HCT116 (cell line): Measurements from ENCODE around the gene SEL1L2. TPM values are rescaled to one million over a fixed set of nuclear protein-coding genes. Genes with fewer than 3 reads are reported as not detected.

Experiments used
- ATAC-seq: fragments of 200-7000 bp; cut with Tn5 transposase; 2 replicates; pipeline ENCODE4 v1.9.1; 2020; ENCODE audit warnings: mild to moderate bottlenecking, moderate library complexity
- BruUV-seq: library from RNA; stranded (reverse); fragments of 400-500 nt; replicated peaks from 2 replicates; lab custom pipeline; 2021; lab: Mats Ljungman, UMichigan
- CTCF ChIA-PET: fragments of 300-600 bp; sonication (Branson Sonifier 250); formaldehyde crosslinking; loops from one replicate; lab custom pipeline; 2021; ENCODE audit warnings: antibody characterized with exemption; lab: Charles Lee
- POLR2A ChIA-PET: fragments of 300-600, 350-600 bp; sonication (Branson Sonifier 250); formaldehyde crosslinking; loops from one replicate; lab custom pipeline; 2021; ENCODE audit warnings: antibody characterized with exemption; lab: Charles Lee
- RAD21 ChIA-PET, 2 experiments: fragments of 300-600 bp; sonication (Branson Sonifier 250); formaldehyde crosslinking; loops; one replicate each; lab custom pipeline; 2023; ENCODE audit warnings: low total read pairs in 2 of 2; ENCODE audit not compliant: uncharacterized antibody in 2 of 2, unreplicated experiment in 2 of 2, low non-redundant PET in 1 of 2; lab: Charles Lee
- DNase-seq: peaks from one replicate; pipeline ENCODE4 v3.0.0-alpha.2; 2010; ENCODE audit warnings: low read depth, low spot score
- H2AFZ ChIP-seq: fragments of 200-600 bp; shearing (Covaris generic), sonication (generic); 2 replicates; pipeline ENCODE4 v1.6.1; 2017; ENCODE audit warnings: low read depth, mixed run types, mixed read lengths, antibody characterized with exemption, low read length; ENCODE audit not compliant: poor library complexity, severe bottlenecking
- H3K27ac ChIP-seq: 2 replicates; pipeline ENCODE4 v1.5.1; 2012; ENCODE audit warnings: low read depth, low read length
- H3K27me3 ChIP-seq: fragments of 200-600 bp; sonication (generic); 2 replicates; pipeline ENCODE4 v1.6.1; 2016; ENCODE audit warnings: mixed run types, low read length, mixed read lengths; ENCODE audit not compliant: insufficient read depth
- H3K36me3 ChIP-seq, 2 experiments: fragments of 200-500 bp in 1 of 2; fragments of 200-600 bp in 1 of 2; sonication (Bioruptor generic) in 1 of 2; sonication (generic) in 1 of 2; 2 replicates each; pipeline versions ENCODE4 v1.5.1 to v1.6.1; 2014 to 2016; ENCODE audit warnings: low read length in 2 of 2, inconsistent platforms in 1 of 2, mixed read lengths in 1 of 2, mixed run types in 1 of 2; ENCODE audit not compliant: insufficient read depth in 2 of 2, control insufficient read depth in 1 of 2
- H3K4me1 ChIP-seq, 2 experiments: fragments of 200-600 bp in 1 of 2; sonication (generic) in 1 of 2; 2 replicates each; pipeline versions ENCODE4 v1.5.1 to v1.6.1; 2012 to 2017; ENCODE audit warnings: low read length in 2 of 2, inconsistent platforms in 1 of 2, mild to moderate bottlenecking in 1 of 2, mixed read lengths in 1 of 2, mixed run types in 1 of 2, moderate library complexity in 1 of 2; ENCODE audit not compliant: insufficient read depth in 2 of 2, control insufficient read depth in 1 of 2
- H3K4me2 ChIP-seq: fragments of 200-600 bp; sonication (generic); 2 replicates; pipeline ENCODE4 v1.6.1; 2017; ENCODE audit warnings: mixed run types, low read length, mixed read lengths
- H3K4me3 ChIP-seq, 2 experiments: fragments of 200-600 bp in 1 of 2; sonication (generic) in 1 of 2; replicated peaks in 1 of 2; 2 replicates each; pipeline ENCODE4 v1.5.1; 2011 to 2016; ENCODE audit warnings: low read length in 2 of 2, control low read depth in 1 of 2, low read depth in 1 of 2, mild to moderate bottlenecking in 1 of 2, mixed read lengths in 1 of 2, mixed run types in 1 of 2
- H3K79me2 ChIP-seq: fragments of 200-600 bp; sonication (generic); 2 replicates; pipeline ENCODE4 v1.6.1; 2017; ENCODE audit warnings: mild to moderate bottlenecking, mixed run types, low read length, moderate library complexity, mixed read lengths; ENCODE audit not compliant: insufficient read depth
- H3K9ac ChIP-seq: fragments of 200-600 bp; sonication (generic); 2 replicates; pipeline ENCODE4 v1.6.1; 2016; ENCODE audit warnings: low read length, mixed read lengths
- H3K9me2 ChIP-seq: fragments of 200-600 bp; sonication (generic), shearing (Covaris generic); 2 replicates; pipeline ENCODE4 v1.6.1; 2017; ENCODE audit warnings: mixed run types, mild to moderate bottlenecking, moderate library complexity; ENCODE audit not compliant: insufficient read depth
- H3K9me3 ChIP-seq, 2 experiments: fragments of 200-500 bp in 1 of 2; fragments of 200-600 bp in 1 of 2; sonication (Bioruptor generic) in 1 of 2; sonication (generic) in 1 of 2; 2 replicates each; pipeline ENCODE4 v1.6.1; 2014 to 2017; ENCODE audit warnings: low read length in 2 of 2, mixed read lengths in 2 of 2, inconsistent platforms in 1 of 2, low read depth in 1 of 2, mild to moderate bottlenecking in 1 of 2, mixed run types in 1 of 2, moderate library complexity in 1 of 2; ENCODE audit not compliant: control insufficient read depth in 1 of 2, insufficient read depth in 1 of 2
- H4K20me1 ChIP-seq: fragments of 200-600 bp; sonication (generic), shearing (Covaris generic); 2 replicates; pipeline ENCODE4 v1.6.1; 2017; ENCODE audit warnings: mixed run types, mild to moderate bottlenecking, moderate library complexity; ENCODE audit not compliant: insufficient read depth
- CBX3 ChIP-seq: IDR thresholded peaks from 2 replicates; pipeline ENCODE4 v1.6.1; 2012; ENCODE audit warnings: low read depth
- CEBPB ChIP-seq: IDR thresholded peaks from 2 replicates; pipeline ENCODE4 v1.6.1; 2012; ENCODE audit warnings: low read depth
- CTCF ChIP-seq, 3 experiments: fragments of 200-600 bp in 1 of 3; sonication (generic) in 1 of 3; IDR thresholded peaks in 2 of 3; conservative IDR thresholded peaks in 1 of 3; 2 replicates each; pipeline ENCODE4 v1.5.1; 2012 to 2017; ENCODE audit warnings: low read depth in 2 of 3, low read length in 2 of 3, antibody characterized with exemption in 1 of 3, borderline replicate concordance in 1 of 3, control low read depth in 1 of 3, mild to moderate bottlenecking in 1 of 3, mixed read lengths in 1 of 3, mixed run types in 1 of 3, moderate library complexity in 1 of 3; ENCODE audit not compliant: insufficient read depth in 1 of 3
- EGR1 ChIP-seq: IDR thresholded peaks from 2 replicates; pipeline ENCODE4 v1.6.1; 2012; ENCODE audit warnings: low read depth
- EZH2phosphoT487 ChIP-seq: fragments of 200-600 bp; IDR thresholded peaks from 2 replicates; pipeline ENCODE4 v1.6.1; 2018; ENCODE audit warnings: antibody characterized with exemption, borderline replicate concordance
- JUND ChIP-seq: IDR thresholded peaks from 2 replicates; pipeline ENCODE4 v1.6.1; 2012
- MAX ChIP-seq: IDR thresholded peaks from 2 replicates; pipeline ENCODE4 v1.6.1; 2012
- POLR2A ChIP-seq: IDR thresholded peaks from 2 replicates; pipeline ENCODE4 v1.7.0; 2011; ENCODE audit warnings: borderline replicate concordance; ENCODE audit not compliant: insufficient read depth, insufficient read length; ENCODE audit errors: extremely low read depth
- RAD21 ChIP-seq: IDR thresholded peaks from 2 replicates; pipeline ENCODE4 v1.6.1; 2012; ENCODE audit warnings: low read depth, mild to moderate bottlenecking
- REST ChIP-seq: IDR thresholded peaks from 2 replicates; pipeline ENCODE4 v1.6.1; 2012; ENCODE audit warnings: low read depth
- SIN3A ChIP-seq: IDR thresholded peaks from 2 replicates; pipeline ENCODE4 v1.6.1; 2012; ENCODE audit warnings: low read depth
- ZBTB33 ChIP-seq: IDR thresholded peaks from 2 replicates; pipeline ENCODE4 v1.6.1; 2011; ENCODE audit warnings: mild to moderate bottlenecking, low read length, moderate library complexity; ENCODE audit not compliant: insufficient replicate concordance; ENCODE audit errors: extremely low read depth
- ZFX ChIP-seq: fragments of 450-650 bp; IDR thresholded peaks from 2 replicates; pipeline ENCODE4 v1.6.1; 2017
- intact Hi-C: fragments of 100-400 bp; cut with micrococcal nuclease; formaldehyde crosslinking; loops from 2 replicates; pipeline ENCODE4 v1.10.0; 2022
- total RNA-seq: library from RNA; stranded (reverse); gene quantifications from one replicate; pipeline ENCODE4 v1.2.1, GENCODE V29; 2021; ENCODE audit not compliant: unreplicated experiment

Gene SEL1L2
- total RNA-seq, 1 experiment from 2014 or later, result not detected

GRCh38 chr20:13822459-13822858, 168.0 kb downstream of the SEL1L2 start:
- RAD21 ChIA-PET, result no interaction called here
- POLR2A ChIA-PET, result no interaction called here
- no peaks in the 10 kb centered on the region for H3K9me2 ChIP-seq
- no peak overlapping the region for H3K9ac ChIP-seq
- no peaks in the 10 kb centered on the region for H3K4me1 ChIP-seq
- CTCF ChIA-PET, result no interaction called here
- DNase-seq (no peak), ATAC-seq (no peak; the same call in 1 of the 2 replicates)
- no peak overlapping the region for H2AFZ ChIP-seq
- H3K4me3 ChIP-seq, result no peak overlapping the region
- H3K4me2 ChIP-seq, result no peak overlapping the region
- intact Hi-C loops, result no loop called here
- H3K79me2 ChIP-seq, result no peaks in the 10 kb centered on the region
- H4K20me1 ChIP-seq, result no peaks in the 10 kb centered on the region; the same call in 1 of the 2 replicates
- no peak overlapping the region for H3K27ac ChIP-seq
- H3K36me3 ChIP-seq, result peaks cover 4 to 7% of the 10 kb centered on the region in 2 experiments; a peak in 3 of 4 replicates
- TF ChIP-seq CTCF (IDR thresholded peaks at IDR 0.05 in 2 of 3, conservative IDR thresholded peaks at IDR 0.05 in 1 of 3; ENCODE audit: borderline replicate concordance in 1 of 3, insufficient read depth in 1 of 3, low read depth in 2 of 3, low read length in 2 of 3) (0 out of 6 replicates have a peak, but pooled peaks of 1 of the 3 experiments have one; percentile 3), ZBTB33 (no peak), CBX3 (no peak)
- no TSS peak for BruUV-seq
- no peaks in the 10 kb centered on the region for H3K9me3 ChIP-seq
- no peaks in the 10 kb centered on the region; the same call in 1 of the 2 replicates for H3K27me3 ChIP-seq

GRCh38 chr20:13821876-13822275, 168.5 kb downstream of the SEL1L2 start:
- ChIA-PET POLR2A (no interaction called here), CTCF (no interaction called here), RAD21 (no interaction called here)
- Histone ChIP-seq H3K4me1 (no peaks in the 10 kb centered on the region), H3K4me2 (no peak overlapping the region), H3K9ac (no peak overlapping the region), H4K20me1 (peaks cover 1% of the 10 kb centered on the region; the same call in 1 of the 2 replicates), H3K9me2 (no peaks in the 10 kb centered on the region), H3K4me3 (no peak overlapping the region), H3K9me3 (no peaks in the 10 kb centered on the region), H3K36me3 (peaks cover 7 to 13% of the 10 kb centered on the region in 2 experiments; a peak in 3 of 4 replicates), H3K27me3 (no peaks in the 10 kb centered on the region; the same call in 1 of the 2 replicates), H3K79me2 (no peaks in the 10 kb centered on the region), H2AFZ (no peak overlapping the region), H3K27ac (no peak overlapping the region)
- no TSS peak for BruUV-seq
- ATAC-seq (no peak), DNase-seq (no peak)
- intact Hi-C loops, result no loop called here
- TF ChIP-seq POLR2A, result no peak
- TF ChIP-seq REST, result no peak
- no peak for TF ChIP-seq ZFX
- TF ChIP-seq EGR1, result no peak
- no peak for TF ChIP-seq CBX3
- TF ChIP-seq CEBPB, result no peak
- TF ChIP-seq EZH2phosphoT487, result no peak
- TF ChIP-seq JUND, result no peak
- no peak for TF ChIP-seq MAX
- no peak for TF ChIP-seq SIN3A
- no peak for TF ChIP-seq RAD21
